Dorsolateral prefrontal cortex (tissue), 118 donors: ENCODE results near the gene NAP1L2. TPM values are rescaled to one million over a fixed set of nuclear protein-coding genes. Genes with fewer than 3 reads are reported as not detected.

ENCODE experiments used
- total RNA-seq, 120 experiments: library from RNA; stranded (reverse); gene quantifications; one replicate each; pipeline versions ENCODE4 v1.2.3 to v1.2.4, GENCODE V29; 2022

Gene NAP1L2
- total RNA-seq, 120 experiments from 2014 or later: 27.8 to 166 (median 120) TPM

Other genes with a start within 250 kb of the NAP1L2 start
- gene PABPC1L2B, start 211.9 kb downstream of the NAP1L2 start, total RNA-seq: 10 to 100 TPM in 118 of 120 experiments, 1 to 10 TPM in 2; 7.1 to 41.2 (median 24.3) TPM
- gene PABPC1L2A, start 135.3 kb downstream of the NAP1L2 start, total RNA-seq: 10 to 100 TPM in 105 of 120 experiments, 1 to 10 TPM in 15; 3.1 to 24.3 (median 15.7) TPM
- gene CDX4, start 232.2 kb upstream of the NAP1L2 start, total RNA-seq: not detected